H1 (cell line): ENCODE data around the gene ZBTB44. TPM values are rescaled to one million over a fixed set of nuclear protein-coding genes. Genes with fewer than 3 reads are reported as not detected.

Source experiments
- CHD2 ChIP-seq: IDR thresholded peaks from 2 replicates; pipeline ENCODE4 v1.6.1; 2012; ENCODE audit warnings: low read length, improper control_type of control experiment
- CHD7 ChIP-seq: fragments of 300-600 bp; sonication (generic); IDR thresholded peaks from 2 replicates; pipeline ENCODE4 v1.7.1; 2012; ENCODE audit warnings: low read length, moderate library complexity, mild to moderate bottlenecking, inconsistent platforms; ENCODE audit not compliant: insufficient replicate concordance
- FOSL1 ChIP-seq: IDR thresholded peaks from 2 replicates; pipeline ENCODE4 v1.6.1; 2011; ENCODE audit warnings: mild to moderate bottlenecking, low read depth, low read length, moderate library complexity; ENCODE audit not compliant: insufficient read depth
- GABPA ChIP-seq: IDR thresholded peaks from 2 replicates; pipeline ENCODE4 v1.6.1; 2011; ENCODE audit warnings: mild to moderate bottlenecking, low read length, moderate library complexity, borderline replicate concordance; ENCODE audit not compliant: insufficient read depth
- KDM1A ChIP-seq: fragments of 200-600, 300-600 bp; sonication (generic); IDR thresholded peaks from 2 replicates; pipeline ENCODE4 v1.7.1; 2016; ENCODE audit warnings: mild to moderate bottlenecking, low read length, borderline replicate concordance
- KDM4A ChIP-seq: IDR thresholded peaks from one replicate; pipeline ENCODE4 v1.7.1; 2012; ENCODE audit warnings: low read depth, mild to moderate bottlenecking, moderate library complexity, low read length, inconsistent platforms; ENCODE audit not compliant: severe bottlenecking
- TEAD4 ChIP-seq: IDR thresholded peaks from 2 replicates; pipeline ENCODE4 v1.6.1; 2012; ENCODE audit warnings: low read depth, low read length, inconsistent platforms, mixed read lengths
- polyA plus RNA-seq, 7 experiments: library from polyadenylated mRNA; depleted of rRNA in 3 of 7; stranded (reverse) in 5 of 7; unstranded in 2 of 7; fragments of >200 nt in 5 of 7; fragments of 200-250 nt in 2 of 7; gene quantifications; 1 replicate in 5 of 7; 2 replicates in 1 of 7; 4 replicates in 1 of 7; pipeline versions ENCODE4 v1.2.1 to v1.2.3, GENCODE V29; 2011 to 2013; ENCODE audit warnings: missing spikeins in 2 of 7, mixed read lengths in 2 of 7
- total RNA-seq: library from RNA; stranded (reverse); fragmentation: NEBNext Ultra II Directional; extraction: Animal tissue kit (Norgen Biotek cat#: 25700); gene quantifications from 2 replicates; pipeline ENCODE4 v1.2.1, GENCODE V29; 2021

The ZBTB44 gene
- total and polyA plus RNA-seq, 2 of the 8 experiments (the other 6 are each of a cell fraction or from before 2014, with no cell fraction given) = 37.2 to 158 TPM

- TF ChIP-seq CHD7 = no peak
- TF ChIP-seq KDM1A = no peak
- no peak for TF ChIP-seq GABPA
- no peak for TF ChIP-seq FOSL1
- no peak for TF ChIP-seq CHD2
- TF ChIP-seq TEAD4 = no peak
- TF ChIP-seq KDM4A = no peak
Measured at GRCh38 chr11:130323452-130324450, 9.0 kb upstream of the ZBTB44 start (continued).
